HG03097 (cell line): Measurements from ENCODE around the gene OTUD7B.

Source experiments
- ATAC-seq: cut with Tn5 transposase; IDR thresholded peaks from one replicate; pipeline ENCODE4 v1.9.1; 2021; ENCODE audit not compliant: unreplicated experiment, low FRiP score

Gene OTUD7B

GRCh38 chr1:150005606-150006005 lies 4.9 kb downstream of the OTUD7B start:
- ATAC-seq = no peak

DNA sequence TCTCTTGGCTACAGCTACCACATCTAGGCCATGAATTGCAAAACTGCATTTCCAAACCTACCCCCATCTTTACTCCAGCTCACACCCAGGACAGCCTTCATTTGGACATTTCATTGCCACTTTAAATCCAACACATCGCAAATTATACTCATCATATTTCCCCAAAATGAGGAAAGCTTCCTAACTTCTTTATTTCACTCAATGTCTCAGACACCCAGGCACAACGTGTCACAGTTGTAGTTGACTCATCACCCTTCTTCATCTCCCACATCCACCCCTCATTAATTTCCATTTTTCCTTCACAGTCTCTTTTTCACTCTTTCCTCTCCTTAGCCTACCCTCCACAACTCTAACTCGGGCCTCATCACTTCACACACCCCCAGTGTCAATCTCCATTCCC lies 6.7 kb downstream of the OTUD7B start:
- ATAC-seq = no peak

DNA sequence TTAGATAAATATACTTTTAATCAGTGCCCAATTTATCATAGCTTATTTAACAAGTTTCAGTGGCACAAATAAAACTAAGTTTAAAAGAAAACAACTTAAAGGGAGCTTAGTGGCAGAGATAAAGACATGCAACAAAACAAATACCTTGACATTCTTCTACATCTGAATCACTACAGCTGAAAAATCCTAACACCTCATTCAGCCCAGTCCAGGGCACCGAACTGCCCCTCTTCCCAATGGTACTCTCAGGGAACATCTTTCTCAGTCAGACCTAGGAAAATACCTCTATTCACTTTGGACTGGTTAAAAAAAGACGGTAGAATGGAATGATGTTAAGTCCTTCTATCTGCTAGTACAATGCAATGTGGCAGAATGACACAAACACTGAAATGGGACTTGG lies 8.3 kb downstream of the OTUD7B start:
- no peak for ATAC-seq

DNA sequence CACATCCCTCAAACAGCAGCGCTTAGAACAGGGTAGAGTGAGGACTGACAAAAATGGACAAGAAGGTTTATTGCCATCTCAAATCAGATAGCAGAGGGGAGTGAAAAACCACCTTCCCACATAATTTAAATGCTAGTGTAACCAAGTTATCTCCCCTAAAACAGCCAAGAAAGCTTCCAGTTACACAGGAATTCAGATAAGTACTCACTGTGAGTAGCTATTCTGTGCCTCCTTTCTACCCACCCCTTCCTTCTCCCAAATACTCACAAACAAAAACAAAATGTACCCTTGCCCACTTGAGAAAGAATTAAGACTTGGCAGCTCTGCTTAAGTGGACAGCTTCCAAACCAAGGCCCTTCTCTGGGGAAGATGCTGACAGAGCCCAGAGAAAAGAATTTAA lies 9.1 kb downstream of the OTUD7B start:
- ATAC-seq = no peak

DNA sequence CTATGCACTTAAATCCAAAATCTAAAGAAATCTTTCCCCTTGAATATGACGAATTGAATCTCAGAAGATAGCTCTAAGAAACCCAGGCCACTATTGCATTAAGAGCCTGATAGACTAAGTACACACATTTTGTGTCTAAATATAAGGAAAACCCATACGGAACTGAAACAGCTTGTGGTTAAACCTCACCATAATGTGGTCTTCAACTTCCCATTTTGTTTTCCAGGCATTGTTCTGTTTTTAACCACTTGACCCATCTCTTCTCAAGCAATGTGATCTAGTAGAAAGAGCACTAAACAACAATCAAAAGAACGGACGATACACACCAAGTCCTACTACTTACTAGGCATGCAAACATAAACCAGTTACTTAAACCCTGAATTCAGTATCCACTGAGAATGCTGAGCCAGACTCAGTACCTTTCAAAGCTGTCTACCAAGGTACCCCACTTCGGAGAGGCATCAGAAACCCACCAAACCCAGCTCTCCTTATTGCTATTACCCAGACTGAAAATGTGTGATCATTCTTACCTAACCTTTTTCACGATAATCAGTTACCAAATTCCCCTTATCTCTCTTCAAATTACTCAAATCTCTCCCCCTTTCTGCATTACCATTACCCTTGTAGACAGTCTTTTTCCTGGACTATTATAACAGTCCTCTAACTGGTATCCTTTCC lies 12.8 kb downstream of the OTUD7B start:
- ATAC-seq = peak; percentile 64

- ATAC-seq = no peak
Observed at GRCh38 chr1:149995927-149996326, 14.6 kb downstream of the OTUD7B start.

DNA sequence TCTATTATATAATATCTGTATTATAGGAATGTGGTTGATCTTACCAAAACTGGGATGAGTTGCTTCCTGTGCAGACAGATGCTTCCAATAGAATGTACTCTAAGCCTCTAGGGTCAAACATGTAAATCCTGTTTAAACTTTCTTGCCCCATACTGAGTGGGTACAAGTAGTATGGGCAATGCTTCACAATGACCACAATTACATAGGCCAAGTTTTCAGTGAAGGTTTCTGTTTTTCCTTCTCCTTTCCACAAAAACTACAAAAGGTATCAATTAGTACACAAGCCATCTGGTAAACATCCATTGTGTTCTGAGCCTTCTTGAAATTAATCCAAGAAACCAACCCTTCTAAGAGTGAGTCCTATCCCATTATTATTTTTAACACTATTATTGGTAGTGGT lies 16.8 kb downstream of the OTUD7B start:
- no peak for ATAC-seq

DNA sequence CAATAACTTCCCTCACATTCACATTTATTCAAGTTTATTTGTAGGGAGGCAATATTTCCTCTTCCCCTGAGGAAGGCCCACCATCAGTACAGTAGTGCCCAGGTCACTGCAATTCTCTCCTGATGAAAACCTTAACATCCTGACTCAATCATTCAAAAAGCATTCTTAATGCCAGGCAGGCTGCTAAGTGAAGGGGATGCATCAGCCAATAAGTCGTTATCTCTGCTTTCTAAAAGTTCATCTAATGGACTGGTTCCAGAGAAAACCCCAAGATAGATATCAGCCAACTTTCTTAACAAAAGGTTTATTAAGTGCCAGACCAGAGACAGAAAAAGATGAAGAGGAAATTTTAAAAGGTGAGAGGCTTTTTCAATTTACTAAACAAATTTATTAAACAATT lies 17.3 kb downstream of the OTUD7B start:
- ATAC-seq = no peak

DNA sequence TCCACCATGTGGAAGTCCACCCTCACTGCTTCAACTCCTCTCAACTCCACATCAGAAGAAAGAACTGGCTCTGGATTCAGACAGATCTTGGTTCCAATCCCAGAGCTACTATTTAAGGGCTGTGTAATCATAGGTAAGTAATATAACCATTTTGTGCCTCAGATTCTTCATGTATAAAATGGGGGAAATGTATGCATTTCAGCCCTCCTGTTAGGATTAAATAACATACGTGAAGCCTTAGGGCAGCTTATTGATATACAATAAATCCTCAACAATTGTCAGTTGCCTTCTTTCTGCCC lies 23.3 kb downstream of the OTUD7B start:
- no peak for ATAC-seq

- no peak for ATAC-seq
Observed at GRCh38 chr1:149986486-149987296, 23.8 kb downstream of the OTUD7B start.

- ATAC-seq = no peak
Observed at GRCh38 chr1:149979972-149980540, 30.5 kb downstream of the OTUD7B start.

GRCh38 chr1:149979245-149979971 lies 31.1 kb downstream of the OTUD7B start:
- ATAC-seq = no peak

GRCh38 chr1:149978547-149979023 lies 31.9 kb downstream of the OTUD7B start:
- ATAC-seq = no peak

DNA sequence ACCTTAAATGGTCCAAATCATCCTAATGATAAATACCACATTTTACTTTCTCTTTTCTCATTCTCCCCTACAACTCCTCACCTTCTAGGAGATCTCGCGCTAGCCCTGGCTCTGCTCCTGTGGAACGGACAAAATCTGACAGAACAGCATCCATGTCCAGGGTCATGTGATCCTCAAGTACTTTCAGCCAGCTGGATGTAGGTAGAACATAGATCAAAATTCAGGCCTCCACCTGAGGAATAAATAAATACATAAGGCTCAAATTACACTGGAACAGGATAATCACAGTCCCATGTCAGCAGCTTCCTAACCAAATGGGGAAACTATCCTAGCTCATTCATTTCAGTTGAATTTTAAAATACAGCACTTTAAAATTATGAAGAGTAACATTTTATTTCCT lies 33.2 kb downstream of the OTUD7B start:
- ATAC-seq = no peak

DNA sequence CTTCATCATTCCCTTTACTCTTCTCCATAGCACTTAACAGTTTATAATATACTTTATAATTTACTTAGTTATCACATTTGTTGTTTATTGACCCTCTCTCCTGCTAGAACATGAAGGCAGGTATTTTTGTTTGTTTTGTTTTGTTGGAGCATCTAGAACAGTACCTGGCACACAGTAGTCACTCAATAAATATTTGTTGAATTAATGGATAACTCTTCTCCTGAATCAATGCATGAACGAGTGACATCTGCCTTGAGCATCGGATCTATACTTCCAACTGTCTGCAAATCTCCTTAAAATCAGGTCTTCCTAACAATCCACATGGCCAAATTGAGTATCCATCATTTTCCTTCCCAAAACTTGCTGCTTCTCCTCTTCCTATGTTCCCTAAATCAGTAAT lies 38.0 kb downstream of the OTUD7B start:
- no peak for ATAC-seq

- no peak for ATAC-seq
Observed at GRCh38 chr1:149967646-149968045, 42.9 kb downstream of the OTUD7B start.

DNA sequence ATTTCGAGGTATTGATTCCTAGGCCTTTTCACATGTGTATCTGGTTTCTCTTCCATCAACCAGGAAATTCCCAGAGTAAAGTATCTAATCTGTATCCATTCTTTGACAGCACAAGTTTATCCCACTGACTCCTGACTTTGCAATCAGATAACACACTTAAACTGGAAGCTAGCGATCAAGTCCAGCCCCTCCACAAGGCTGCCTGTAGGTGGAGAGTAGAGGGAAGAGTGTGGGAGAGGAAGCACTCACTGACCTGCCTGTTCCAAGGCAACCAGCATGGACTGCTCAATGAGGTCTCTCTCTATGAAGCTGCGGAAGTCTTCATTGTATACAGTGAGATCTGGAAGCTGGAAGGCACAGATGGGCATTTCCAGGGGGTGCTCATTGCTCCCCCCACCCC lies 43.5 kb downstream of the OTUD7B start:
- no peak for ATAC-seq

DNA sequence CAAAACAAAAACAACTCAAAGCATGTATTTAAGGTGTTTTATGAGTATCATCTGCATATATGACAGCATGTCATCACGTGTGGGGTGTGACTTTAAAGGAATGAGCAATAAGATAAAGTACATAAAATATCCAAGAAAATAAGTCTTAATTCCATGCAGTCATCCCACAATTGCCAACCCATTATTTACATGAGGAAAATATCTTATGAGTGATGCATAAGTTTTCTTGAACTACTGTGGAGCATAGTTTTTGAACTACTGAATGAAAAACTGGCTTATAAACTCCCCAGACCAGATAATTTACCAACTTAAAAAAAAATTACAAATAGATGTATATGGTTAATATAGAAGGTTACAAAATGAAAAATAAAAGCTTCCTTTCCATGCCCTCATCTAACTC lies 44.1 kb downstream of the OTUD7B start:
- no peak for ATAC-seq

GRCh38 chr1:149965440-149965839 lies 45.1 kb downstream of the OTUD7B start:
- no peak for ATAC-seq

DNA sequence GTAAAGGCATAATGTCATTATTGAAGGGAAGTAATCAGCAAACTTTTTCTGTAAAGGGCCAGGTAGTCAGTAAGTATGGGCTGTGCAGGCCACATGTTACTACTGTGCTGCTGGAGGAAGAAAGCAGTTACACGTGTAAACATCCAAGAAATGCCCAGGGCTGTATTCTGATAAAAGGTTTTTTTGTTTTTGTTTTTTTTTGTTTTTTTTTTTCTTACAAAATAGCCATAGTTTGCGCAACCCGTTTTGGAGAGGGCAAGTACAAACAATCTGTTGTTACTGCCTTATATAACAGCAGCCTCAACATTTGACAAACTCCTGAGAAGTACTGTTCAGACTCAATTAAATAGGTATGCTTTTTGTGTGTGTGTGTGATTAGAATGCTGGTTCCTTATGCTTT lies 47.2 kb downstream of the OTUD7B start:
- no peak for ATAC-seq

DNA sequence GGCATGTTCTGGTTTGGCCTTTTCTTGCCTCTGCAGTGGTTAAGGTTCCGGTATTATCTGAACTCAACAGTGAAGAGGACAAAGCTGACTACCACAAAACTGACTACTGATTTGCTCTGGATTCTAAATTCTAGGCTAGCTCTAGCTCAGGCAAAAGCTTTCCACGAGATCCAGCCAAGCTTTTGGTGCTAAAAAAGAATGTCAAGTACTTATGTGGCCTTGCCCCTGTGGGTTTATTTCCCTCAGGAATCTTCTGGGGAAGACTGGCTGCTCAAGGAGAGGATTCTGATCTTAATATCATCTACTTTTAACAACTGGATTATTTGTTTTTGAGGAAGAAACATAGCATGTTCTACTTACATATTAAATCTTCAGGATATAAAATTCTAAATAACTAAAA lies 47.8 kb downstream of the OTUD7B start:
- ATAC-seq = no peak
